Measurements from ENCODE around the gene ANKRD39. TPM values are rescaled to one million over a fixed set of nuclear protein-coding genes. Genes with fewer than 3 reads are reported as not detected.

ANKRD39 gene
- total and polyA plus RNA-seq, 12 donors, result 9.2 to 49.5 (median 22.5) TPM

GRCh38 chr2:96876269-96877041 is 18.6 kb upstream of the ANKRD39 start:
- H3K4me1 ChIP-seq (replicated peaks in 1 of 2), result peaks cover 0 to 15% of the 10 kb centered on the region in 2 donors
- no peak overlapping the region for H3K27ac ChIP-seq
- no peaks in the 10 kb centered on the region for H3K27me3 ChIP-seq
- DNase-seq, result no peak
- no peaks in the 10 kb centered on the region for H3K36me3 ChIP-seq (replicated peaks in 1 of 2)
- TF ChIP-seq POLR2A (IDR thresholded peaks at IDR 0.05), result no peak
- TF ChIP-seq, protein P1, sequence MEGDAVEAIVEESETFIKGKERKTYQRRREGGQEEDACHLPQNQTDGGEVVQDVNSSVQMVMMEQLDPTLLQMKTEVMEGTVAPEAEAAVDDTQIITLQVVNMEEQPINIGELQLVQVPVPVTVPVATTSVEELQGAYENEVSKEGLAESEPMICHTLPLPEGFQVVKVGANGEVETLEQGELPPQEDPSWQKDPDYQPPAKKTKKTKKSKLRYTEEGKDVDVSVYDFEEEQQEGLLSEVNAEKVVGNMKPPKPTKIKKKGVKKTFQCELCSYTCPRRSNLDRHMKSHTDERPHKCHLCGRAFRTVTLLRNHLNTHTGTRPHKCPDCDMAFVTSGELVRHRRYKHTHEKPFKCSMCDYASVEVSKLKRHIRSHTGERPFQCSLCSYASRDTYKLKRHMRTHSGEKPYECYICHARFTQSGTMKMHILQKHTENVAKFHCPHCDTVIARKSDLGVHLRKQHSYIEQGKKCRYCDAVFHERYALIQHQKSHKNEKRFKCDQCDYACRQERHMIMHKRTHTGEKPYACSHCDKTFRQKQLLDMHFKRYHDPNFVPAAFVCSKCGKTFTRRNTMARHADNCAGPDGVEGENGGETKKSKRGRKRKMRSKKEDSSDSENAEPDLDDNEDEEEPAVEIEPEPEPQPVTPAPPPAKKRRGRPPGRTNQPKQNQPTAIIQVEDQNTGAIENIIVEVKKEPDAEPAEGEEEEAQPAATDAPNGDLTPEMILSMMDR (IDR thresholded peaks at IDR 0.05), result no peak
- intact Hi-C loops (cut with DNase I), result no loop called here
- WGBS, 4 donors, result 68 to 87% (median 82%) methylated on average over 2 to 16 of the region's 16 CpGs
- no peaks in the 10 kb centered on the region for H3K9me3 ChIP-seq (replicated peaks in 1 of 3)
- no peak overlapping the region for H3K4me3 ChIP-seq

GRCh38 chr2:96875498-96876268 is 17.9 kb upstream of the ANKRD39 start:
- TF ChIP-seq POLR2A (IDR thresholded peaks at IDR 0.05), result no peak
- TF ChIP-seq, protein P1 (IDR thresholded peaks at IDR 0.05), result no peak
- H3K27ac ChIP-seq, result no peak overlapping the region
- H3K27me3 ChIP-seq, result no peaks in the 10 kb centered on the region
- DNase-seq, result no peak
- no peaks in the 10 kb centered on the region for H3K36me3 ChIP-seq (replicated peaks in 1 of 2)
- no peak overlapping the region for H3K4me3 ChIP-seq
- H3K4me1 ChIP-seq (replicated peaks in 1 of 2), result peaks cover 0 to 23% of the 10 kb centered on the region in 2 donors
- H3K9me3 ChIP-seq (replicated peaks in 1 of 3), result no peaks in the 10 kb centered on the region
- intact Hi-C loops (cut with DNase I), result no loop called here
- 71 to 80% (median 73%) methylated on average over 9 to 14 of the region's 14 CpGs for WGBS, 4 donors

GRCh38 chr2:96874198-96874831 is 16.5 kb upstream of the ANKRD39 start:
- H3K4me1 ChIP-seq (replicated peaks in 1 of 2), result peaks cover 0 to 27% of the 10 kb centered on the region in 2 donors
- no peak for DNase-seq
- no peaks in the 10 kb centered on the region for H3K27me3 ChIP-seq
- H3K27ac ChIP-seq, result peak overlapping the region in 2 of 5 donors; percentile 47 to 82
- WGBS, 4 donors, result 51 to 64% (median 57%) methylated on average over 6 to 18 of the region's 18 CpGs
- no peak overlapping the region for H3K4me3 ChIP-seq
- H3K36me3 ChIP-seq (replicated peaks in 1 of 2), result no peaks in the 10 kb centered on the region
- intact Hi-C loops (cut with DNase I), result loop anchor here in 1 of 2 donors (5.0 kb wide), 1 partner anchor 78 kb away; no protein-coding TSS in a partner anchor
- no peak for TF ChIP-seq POLR2A (IDR thresholded peaks at IDR 0.05)
- TF ChIP-seq, protein P1 (IDR thresholded peaks at IDR 0.05), result no peak
- no peaks in the 10 kb centered on the region for H3K9me3 ChIP-seq (replicated peaks in 1 of 3)

DNA sequence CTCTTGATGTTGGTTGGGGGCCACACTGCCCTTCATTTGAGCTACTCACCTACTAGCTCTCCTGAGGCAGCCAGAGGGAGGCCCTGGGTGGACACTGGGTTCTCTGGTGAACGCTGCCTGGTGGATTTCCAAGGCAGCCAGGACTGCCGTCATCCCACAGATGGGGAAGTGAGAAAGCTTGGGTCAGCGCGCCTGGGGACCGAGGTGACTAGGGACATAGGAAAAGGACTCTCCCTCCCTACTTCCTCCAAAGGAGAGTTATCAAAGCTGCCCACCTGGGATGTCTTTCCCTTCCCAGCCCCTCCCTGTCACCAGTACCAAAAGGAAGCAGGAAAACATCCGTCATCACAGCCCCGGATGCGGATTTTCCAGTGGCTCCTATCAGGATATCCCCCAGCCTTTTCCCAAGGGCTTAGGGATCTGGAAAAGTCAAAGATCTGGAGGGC is 15.9 kb upstream of the ANKRD39 start:
- no peak overlapping the region for H3K4me3 ChIP-seq
- peak; percentile 46 to 84 (median 64) for DNase-seq
- peak overlapping the region in 3 of 5 donors; percentile 12 to 82 (median 47) for H3K27ac ChIP-seq
- no peaks in the 10 kb centered on the region for H3K36me3 ChIP-seq (replicated peaks in 1 of 2)
- no peaks in the 10 kb centered on the region for H3K27me3 ChIP-seq
- no peak for TF ChIP-seq POLR2A (IDR thresholded peaks at IDR 0.05)
- TF ChIP-seq, protein P1 (IDR thresholded peaks at IDR 0.05), result no peak
- no peaks in the 10 kb centered on the region for H3K9me3 ChIP-seq (replicated peaks in 1 of 3)
- intact Hi-C loops (cut with DNase I), result loop anchor here in 1 of 2 donors (5.0 kb wide), 1 partner anchor 79 kb away; no protein-coding TSS in a partner anchor
- H3K4me1 ChIP-seq (replicated peaks in 1 of 2), result peaks cover 0 to 27% of the 10 kb centered on the region in 2 donors
- 35 to 61% (median 52%) methylated on average over 7 to 8 of the region's 8 CpGs for WGBS, 4 donors

All from adrenal gland (tissue), 12 donors.